Heart left ventricle (tissue), 16 donors: ENCODE data around the gene ARHGEF28. TPM values are rescaled to one million over a fixed set of nuclear protein-coding genes. Genes with fewer than 3 reads are reported as not detected.

Source experiments
- ATAC-seq, 4 donors: fragments of 200-7000 bp; cut with Tn5 transposase; one replicate each; pipeline ENCODE4 v1.9.1; 2020 to 2022; ENCODE audit warnings: moderate library complexity in 4 of 4, mild to moderate bottlenecking in 3 of 4, moderate number of reproducible peaks in 1 of 4
- DNase-seq, 5 donors: peaks; one replicate each; pipeline ENCODE4 v3.0.0-alpha.2; 2020
- H3K27ac ChIP-seq, 12 donors: fragments of 200-600 bp; sonication (generic) in 4 of 12; one replicate each; pipeline versions ENCODE4 v1.5.0 to v1.8.0; 2016 to 2022; ENCODE audit warnings: mild to moderate bottlenecking in 2 of 12
- H3K27me3 ChIP-seq, 9 donors: fragments of 200-600 bp; sonication (generic) in 2 of 9; one replicate each; pipeline versions ENCODE4 v1.5.1 to v1.8.0; 2016 to 2022; ENCODE audit warnings: mild to moderate bottlenecking in 3 of 9
- H3K36me3 ChIP-seq, 9 donors: fragments of 200-600 bp; sonication (generic) in 2 of 9; one replicate each; pipeline versions ENCODE4 v1.5.0 to v1.8.0; 2018 to 2022; ENCODE audit warnings: mild to moderate bottlenecking in 2 of 9
- H3K4me1 ChIP-seq, 12 donors: fragments of 200-600 bp; sonication (generic) in 4 of 12; one replicate each; pipeline versions ENCODE4 v1.5.0 to v1.8.0; 2016 to 2022; ENCODE audit warnings: mild to moderate bottlenecking in 3 of 12
- H3K4me3 ChIP-seq, 12 donors: fragments of 200-600 bp; sonication (generic) in 4 of 12; one replicate each; pipeline versions ENCODE4 v1.5.0 to v1.8.0; 2017 to 2022; ENCODE audit warnings: mild to moderate bottlenecking in 9 of 12, moderate library complexity in 4 of 12
- H3K9me3 ChIP-seq, 12 donors: fragments of 200-600 bp; sonication (generic) in 4 of 12; one replicate each; pipeline versions ENCODE4 v1.5.0 to v1.8.0; 2016 to 2022; ENCODE audit warnings: mild to moderate bottlenecking in 1 of 12
- CTCF ChIP-seq, 12 donors: fragments of 200-600 bp; sonication (generic) in 4 of 12; IDR thresholded peaks; one replicate each; pipeline versions ENCODE4 v1.5.0 to v1.8.0; 2018 to 2022; ENCODE audit warnings: antibody characterized with exemption in 12 of 12, mild to moderate bottlenecking in 5 of 12
- POLR2A ChIP-seq, 2 donors: fragments of 450-650 bp; IDR thresholded peaks; one replicate each; pipeline ENCODE4 v1.6.1; 2017; ENCODE audit warnings: antibody characterized with exemption in 2 of 2, mild to moderate bottlenecking in 2 of 2, moderate library complexity in 2 of 2
- WGBS, 4 donors: extraction: QIAGEN DNeasy Blood & Tissue Kit in 2 of 4; methylation state at CpG; one replicate each; pipeline versions ENCODE4 v1.1.5 to v1.1.7; 2013 to 2018; 5-methylcytosine and 5-hydroxymethylcytosine counted together
- intact Hi-C, 10 donors: fragments of 100-400 bp; cut with DNase I; formaldehyde crosslinking; loops; one replicate each; pipeline versions ENCODE4 v1.11.1 to v1.14.2; 2022
- polyA plus RNA-seq, 2 donors: library from polyadenylated mRNA; stranded (reverse); fragments of 200-250 nt; gene quantifications; one replicate each; pipeline ENCODE4 v1.2.3, GENCODE V29; 2013
- total RNA-seq, 9 donors: library from RNA; depleted of rRNA in 2 of 9; stranded (reverse); fragments of >200 nt in 2 of 9; fragmentation: NEBNext Ultra II Directional in 3 of 9; extraction: Animal tissue kit (Norgen Biotek cat#: 25700) in 3 of 9; gene quantifications; one replicate each; pipeline versions ENCODE4 v1.1.0 to v1.2.4, GENCODE V29; 2016 to 2023
- donor health status: ischemic (EF 13 %, LVEDD 7.1; RV severe dilation, severe dysfunction).
- donor health status: healthy with polysubstance abuse.
- donor health status: DM: no; HTN: yes; CAD: no.
- donor health status: DM: no; HTN: no; CAD: no.
- donor health status: ischemic (EF 25% LVEDD 6.9; RV normal size, moderate dysfunction).
- donor health status: ischemic (EF 25% LVEDD 5.7; RV mildly dilated, moderate dysfunction).
- donor health status: healthy.
- donor health status: DM: yes; HTN: yes; CAD: no.
- donor health status: ischemic (EF 35%, LVEDD 5.7; RV mildly dilated, moderate dysfunction).
- donor health status: nonischemic (EF 11% LVEDD 7.7; RV severe dilation, severe dysfunction).
- donor health status: DM: yes; HTN: yes; CAD: no.
- donor health status: PGD.
- donor health status: ischemic (EF 29% LVEDD 5.4; RV normal size, mild dysfunction).
- donor health status: nonischemic (EF 23%, LVEDD 6.1; RV moderate dilation, normal function).

Gene ARHGEF28
- total and polyA plus RNA-seq, 11 donors = 0.51 to 7.7 (median 1.7) TPM

DNA sequence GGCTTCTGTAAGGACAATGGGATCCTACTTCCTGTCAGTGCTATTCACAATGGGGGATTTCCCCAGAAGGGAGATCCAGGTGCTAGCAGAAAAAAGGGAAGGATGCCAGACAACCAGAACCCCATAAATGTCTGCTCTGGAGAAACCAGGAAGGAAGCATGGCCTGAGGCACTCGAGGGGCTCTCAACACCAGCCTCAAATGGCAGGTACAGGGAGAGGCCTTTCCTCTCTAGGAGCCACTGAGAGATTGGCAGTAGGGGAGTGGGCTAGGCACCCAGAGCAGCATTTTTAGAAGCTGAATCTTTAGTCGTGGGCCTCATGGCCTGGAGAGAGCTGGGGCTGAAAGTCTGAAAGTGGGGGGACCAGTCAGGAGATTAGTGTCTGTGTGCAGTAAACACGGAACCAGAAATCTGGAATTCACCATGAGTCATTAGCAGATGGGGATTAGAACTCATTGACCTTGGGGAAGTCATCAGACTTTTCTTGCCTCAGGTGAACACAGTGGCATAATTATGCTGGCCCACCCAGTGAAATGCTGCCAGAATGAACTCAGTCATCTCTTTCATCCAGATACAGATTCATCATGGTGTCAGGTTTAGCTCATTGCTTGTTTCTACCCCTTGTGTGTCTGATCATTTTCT lies 28.3 kb downstream of the ARHGEF28 start:
- H3K27me3 ChIP-seq = no peaks in the 10 kb centered on the region
- peak overlapping the region in 2 of 12 donors; percentile 42 to 69 for H3K27ac ChIP-seq
- H3K36me3 ChIP-seq = no peaks in the 10 kb centered on the region
- no peaks in the 10 kb centered on the region for H3K9me3 ChIP-seq
- DNase-seq = no peak
- H3K4me1 ChIP-seq = peaks cover 0 to 15% (median 0%) of the 10 kb centered on the region in 12 donors
- WGBS, 4 donors = 60 to 69% (median 64%) methylated on average over 3 of the region's 3 CpGs
- TF ChIP-seq POLR2A (IDR thresholded peaks at IDR 0.05) (no peak), CTCF (IDR thresholded peaks at IDR 0.05) (no peak)
- no peak overlapping the region for H3K4me3 ChIP-seq
- no peak for ATAC-seq
- intact Hi-C loops = no loop called here

DNA sequence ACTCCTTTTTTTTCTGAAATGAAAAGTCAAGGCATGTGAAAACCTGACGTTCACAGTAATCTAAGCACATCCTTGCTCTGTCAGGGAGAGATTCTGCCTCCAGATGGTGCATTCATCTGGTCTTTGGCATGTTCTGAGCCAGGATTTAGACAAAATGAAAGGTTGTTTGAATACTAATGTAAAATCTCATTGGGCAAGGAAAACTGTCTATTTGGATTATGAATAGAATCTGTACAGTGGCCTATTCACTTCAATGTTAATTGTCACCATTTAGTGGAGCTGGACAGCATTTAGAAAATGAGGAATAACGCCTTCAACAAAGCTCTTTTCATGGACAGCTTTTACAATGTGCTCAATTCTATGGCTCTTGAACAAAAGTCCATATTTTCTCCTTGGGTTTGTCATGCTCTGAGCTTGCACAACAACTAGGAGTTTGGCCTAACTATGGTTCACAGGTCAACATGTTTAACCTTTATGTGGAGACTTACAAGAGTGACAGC lies 28.9 kb downstream of the ARHGEF28 start:
- Histone ChIP-seq H3K27me3 (no peaks in the 10 kb centered on the region), H3K27ac (peak overlapping the region in 4 of 12 donors; percentile 25 to 69 (median 42)), H3K4me3 (no peak overlapping the region), H3K4me1 (peaks cover 0 to 15% (median 0%) of the 10 kb centered on the region in 12 donors), H3K36me3 (no peaks in the 10 kb centered on the region), H3K9me3 (no peaks in the 10 kb centered on the region)
- TF ChIP-seq POLR2A (IDR thresholded peaks at IDR 0.05) = no peak
- TF ChIP-seq CTCF (IDR thresholded peaks at IDR 0.05) = no peak
- ATAC-seq (no peak), DNase-seq (no peak)
- WGBS, 4 donors = 72 to 75% (median 74%) methylated on average over 2 of the region's 2 CpGs
- intact Hi-C loops = no loop called here

- intact Hi-C loops = no loop called here
- Histone ChIP-seq H3K27me3 (no peaks in the 10 kb centered on the region), H3K4me3 (no peak overlapping the region), H3K4me1 (peaks cover 0 to 15% (median 0%) of the 10 kb centered on the region in 12 donors), H3K9me3 (no peaks in the 10 kb centered on the region), H3K36me3 (no peaks in the 10 kb centered on the region), H3K27ac (peak overlapping the region in 5 of 12 donors; percentile 25 to 76 (median 51))
- peak in 3 of 5 donors; percentile 24 to 31 (median 25) for DNase-seq
- peak in 2 of 4 donors; percentile 55 to 69 for ATAC-seq
- TF ChIP-seq CTCF (IDR thresholded peaks at IDR 0.05) (no peak), POLR2A (IDR thresholded peaks at IDR 0.05) (no peak)
- 83 to 90% (median 87%) methylated on average over 6 of the region's 6 CpGs for WGBS, 4 donors
These were observed 29.6 kb downstream of the ARHGEF28 start for GRCh38 chr5:73655521-73656160.

DNA sequence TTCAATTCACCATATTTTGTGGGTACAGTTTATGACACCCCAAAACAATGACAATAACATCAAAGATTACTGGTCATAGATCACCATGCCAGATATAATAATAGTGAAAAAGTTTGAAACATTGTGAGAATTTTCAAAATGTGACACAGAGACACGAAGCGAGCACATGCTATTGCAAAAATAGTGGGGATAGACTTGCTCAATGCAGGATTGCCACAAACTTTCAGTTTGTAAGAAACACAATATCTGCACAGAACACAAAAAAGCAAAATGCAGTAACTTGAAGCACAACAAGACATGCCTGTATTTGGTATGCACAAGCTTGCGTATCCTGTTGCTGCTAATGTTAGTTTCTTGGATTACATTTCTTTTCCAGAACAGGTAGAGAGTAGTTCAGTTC lies 35.8 kb downstream of the ARHGEF28 start:
- Histone ChIP-seq H3K27me3 (no peaks in the 10 kb centered on the region), H3K9me3 (no peaks in the 10 kb centered on the region), H3K36me3 (no peaks in the 10 kb centered on the region), H3K27ac (no peak overlapping the region), H3K4me1 (no peaks in the 10 kb centered on the region), H3K4me3 (no peak overlapping the region)
- intact Hi-C loops = no loop called here
- DNase-seq (no peak), ATAC-seq (no peak)
- TF ChIP-seq POLR2A (IDR thresholded peaks at IDR 0.05) (no peak), CTCF (IDR thresholded peaks at IDR 0.05) (no peak)
- WGBS, 4 donors = 94 to 99% (median 98%) methylated on average over 3 of the region's 3 CpGs
